ENCODE measurements around the gene NCS1. TPM values are rescaled to one million over a fixed set of nuclear protein-coding genes. Genes with fewer than 3 reads are reported as not detected.

NCS1 gene
- total and polyA plus RNA-seq, 2 of the 8 experiments (the other 6 are each of a cell fraction or from before 2014, with no cell fraction given) = 34.7 to 47.6 TPM

DNA sequence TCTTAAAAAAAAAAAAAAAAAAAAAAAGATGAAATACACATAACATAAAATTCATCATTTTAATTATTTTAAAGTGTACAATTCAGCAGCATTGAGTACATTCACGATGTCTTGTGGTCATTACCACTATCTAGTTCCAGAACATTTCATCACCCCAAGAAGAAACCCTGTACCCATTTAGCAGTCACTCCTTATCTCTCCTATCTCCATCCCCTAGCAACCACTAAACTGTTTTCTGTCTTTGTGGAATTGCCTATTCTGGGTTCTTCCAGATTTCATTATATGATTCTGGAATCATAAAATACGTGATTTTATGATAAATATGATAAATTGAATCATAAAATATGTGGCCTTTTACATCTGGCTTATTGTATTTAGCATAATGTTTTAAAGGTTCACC, 84.4 kb downstream of the NCS1 start:
- Histone ChIP-seq H4K8ac (ENCODE audit: extremely low read depth, insufficient read depth, low read length) (no peak overlapping the region), H2AK5ac (ENCODE audit: low read depth, low read length) (no peak overlapping the region), H3K27ac (ENCODE audit: low read depth, low read length) (no peak overlapping the region), H2BK120ac (replicated peaks; ENCODE audit: low read depth, low read length) (no peak overlapping the region), H3K4me1 (replicated peaks in 1 of 4; ENCODE audit: control insufficient read depth in 3 of 4, insufficient read depth in 4 of 4, low read length in 3 of 4) (no peaks in the 10 kb centered on the region; a peak in 1 of 7 replicates), H3K23ac (ENCODE audit: insufficient read length) (no peak overlapping the region), H3K23me2 (ENCODE audit: low read depth, low read length) (no peaks in the 10 kb centered on the region), H4K5ac (ENCODE audit: insufficient read length, low read depth, low read length) (no peak overlapping the region), H2BK15ac (ENCODE audit: low read length) (no peak overlapping the region), H3K4ac (replicated peaks; ENCODE audit: insufficient read length, low read depth, low read length) (no peak overlapping the region), H3K9ac (replicated peaks in 1 of 4; ENCODE audit: extremely low read depth in 1 of 4, low read depth in 3 of 4, low read length in 3 of 4) (no peak overlapping the region), H3K79me1 (ENCODE audit: low read depth, low read length) (no peaks in the 10 kb centered on the region), H2BK12ac (ENCODE audit: low read depth, low read length) (no peak overlapping the region), H2AFZ (ENCODE audit: low read length) (no peak overlapping the region), H3K14ac (ENCODE audit: insufficient read length) (no peak overlapping the region), H3K4me3 (ENCODE audit: extremely low read depth in 1 of 4, insufficient read depth in 2 of 4, low read depth in 3 of 4, low read length in 4 of 4) (no peak overlapping the region), H3K79me2 (ENCODE audit: control insufficient read depth in 1 of 2, insufficient read depth in 2 of 2, low read length in 2 of 2) (no peaks in the 10 kb centered on the region), H3K18ac (ENCODE audit: extremely low read depth, low read length) (no peak overlapping the region), H3K36me3 (ENCODE audit: control insufficient read depth in 2 of 4, insufficient read depth in 4 of 4, low read length in 3 of 4) (no peaks in the 10 kb centered on the region), H2BK20ac (ENCODE audit: low read length) (no peak overlapping the region), H2BK5ac (ENCODE audit: low read depth, low read length) (no peak overlapping the region), H3K9me3 (ENCODE audit: insufficient read depth in 2 of 2, low read depth in 1 of 2, low read length in 1 of 2) (peaks cover 7 to 9% of the 10 kb centered on the region in 2 experiments), H3K27me3 (replicated peaks in 1 of 4; ENCODE audit: control insufficient read depth in 3 of 4, extremely low read depth in 1 of 4, insufficient read depth in 3 of 4, low read length in 3 of 4) (no peaks in the 10 kb centered on the region), H3K4me2 (ENCODE audit: insufficient read depth in 1 of 2, low read depth in 2 of 2, low read length in 2 of 2) (no peak overlapping the region), H4K20me1 (replicated peaks in 1 of 2; ENCODE audit: control insufficient read depth in 1 of 2, insufficient read depth in 2 of 2, low read length in 2 of 2) (no peaks in the 10 kb centered on the region), H3K56ac (replicated peaks; ENCODE audit: insufficient read length, low read depth, low read length) (no peak overlapping the region), H4K91ac (replicated peaks; ENCODE audit: insufficient read length, low read length) (no peak overlapping the region)
- FAIRE-seq (no peak), DNase-seq (ENCODE audit: low read depth in 1 of 2, low spot score in 2 of 2) (no peak)
- ChIA-PET CTCF (ENCODE audit: partially characterized antibody) (interaction anchor here (0.7 to 3.2 kb wide), 3 partner anchors 12 to 67 kb away, joined by 3 to 36 read pairs (median 3); no protein-coding TSS in a partner anchor), POLR2A (ENCODE audit: partially characterized antibody) (no interaction called here)
- WGBS, 2 experiments (ENCODE audit: extremely low coverage in 1 of 2, insufficient coverage in 1 of 2, insufficient read length in 1 of 2, insufficient replicate concordance in 2 of 2, low coverage in 1 of 2, low lambda C conversion rate in 2 of 2, missing lambda C conversion rate in 1 of 2) = 85% methylated on average over 2 of the region's 2 CpGs; no CpG with 5 or more reads in 1 of the 2 experiments
- TF ChIP-seq SIRT6 (IDR thresholded peaks at IDR 0.05; ENCODE audit: low read length) = no peak
- TF ChIP-seq BCL11A (IDR thresholded peaks at IDR 0.05; ENCODE audit: low read depth in 2 of 2, low read length in 2 of 2) = no peak
- no peak for TF ChIP-seq NANOG (IDR thresholded peaks at IDR 0.05; ENCODE audit: insufficient read depth, low read depth, low read length, poor library complexity, severe bottlenecking)
- no peak for TF ChIP-seq TBP (IDR thresholded peaks at IDR 0.05; ENCODE audit: low read depth, low read length)
- no peak for TF ChIP-seq TAF7 (optimal IDR thresholded peaks at IDR 0.05; ENCODE audit: borderline replicate concordance, low read depth, low read length)
- no peak for TF ChIP-seq SIX5 (IDR thresholded peaks at IDR 0.05; ENCODE audit: low read depth, low read length)
- no peak for TF ChIP-seq KDM5A (IDR thresholded peaks at IDR 0.05; ENCODE audit: low read length)
- no peak for TF ChIP-seq CTBP2 (IDR thresholded peaks at IDR 0.05; ENCODE audit: borderline replicate concordance, insufficient read depth, insufficient read length, low read length)
- no peak for TF ChIP-seq BRCA1 (IDR thresholded peaks at IDR 0.05; ENCODE audit: low read depth, low read length)
- no peak for TF ChIP-seq NRF1 (IDR thresholded peaks at IDR 0.05; ENCODE audit: low read depth, low read length)
- TF ChIP-seq EP300 (IDR thresholded peaks at IDR 0.05; ENCODE audit: borderline replicate concordance in 1 of 2, low read depth in 2 of 2, low read length in 2 of 2) = no peak
- no peak for TF ChIP-seq CBX8 (IDR thresholded peaks at IDR 0.05; ENCODE audit: borderline replicate concordance, low read depth, low read length)
- TF ChIP-seq YY1 (IDR thresholded peaks at IDR 0.05; ENCODE audit: low read depth, low read length) = no peak
- TF ChIP-seq GABPA (IDR thresholded peaks at IDR 0.05; ENCODE audit: borderline replicate concordance, insufficient read depth, low read length) = no peak
- TF ChIP-seq, protein P1, sequence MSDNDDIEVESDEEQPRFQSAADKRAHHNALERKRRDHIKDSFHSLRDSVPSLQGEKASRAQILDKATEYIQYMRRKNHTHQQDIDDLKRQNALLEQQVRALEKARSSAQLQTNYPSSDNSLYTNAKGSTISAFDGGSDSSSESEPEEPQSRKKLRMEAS (IDR thresholded peaks at IDR 0.05) = no peak

Measured in H1 (cell line).